ENCODE measurements around the gene PDXP.

Gene PDXP

GRCh38 chr22:37660709-37661045 lies 2.2 kb downstream of the PDXP start:
- H3K9ac ChIP-seq (ENCODE audit: low read depth in 1 of 2, low read length in 2 of 2) = peak overlapping the region in 1 of 2 donors; percentile 84
- peaks cover 4 to 10% of the 10 kb centered on the region in 2 donors for H3K36me3 ChIP-seq (ENCODE audit: control insufficient read depth in 2 of 2, insufficient read depth in 2 of 2, low read length in 2 of 2)
- H3K9me3 ChIP-seq (ENCODE audit: control insufficient read depth in 2 of 2, low read length in 2 of 2) = no peaks in the 10 kb centered on the region
- peak overlapping the region; percentile 85 to 91 for H3K27ac ChIP-seq (ENCODE audit: low read depth in 2 of 2, low read length in 2 of 2)
- H3K27me3 ChIP-seq (ENCODE audit: control insufficient read depth in 2 of 2, insufficient read depth in 2 of 2, low read length in 2 of 2) = no peaks in the 10 kb centered on the region
- peaks cover 39 to 49% of the 10 kb centered on the region in 2 donors for H3K4me1 ChIP-seq (ENCODE audit: control insufficient read depth in 2 of 2, insufficient read depth in 2 of 2, low read length in 2 of 2)
- peak overlapping the region; percentile 79 for H3K4me3 ChIP-seq (ENCODE audit: low read length in 2 of 2)

GRCh38 chr22:37661160-37661924 lies 2.8 kb downstream of the PDXP start:
- no peaks in the 10 kb centered on the region for H3K9me3 ChIP-seq (ENCODE audit: control insufficient read depth in 2 of 2, low read length in 2 of 2)
- peak overlapping the region in 1 of 2 donors; percentile 84 for H3K9ac ChIP-seq (ENCODE audit: low read depth in 1 of 2, low read length in 2 of 2)
- peaks cover 10 to 16% of the 10 kb centered on the region in 2 donors for H3K36me3 ChIP-seq (ENCODE audit: control insufficient read depth in 2 of 2, insufficient read depth in 2 of 2, low read length in 2 of 2)
- no peaks in the 10 kb centered on the region for H3K27me3 ChIP-seq (ENCODE audit: control insufficient read depth in 2 of 2, insufficient read depth in 2 of 2, low read length in 2 of 2)
- H3K4me1 ChIP-seq (ENCODE audit: control insufficient read depth in 2 of 2, insufficient read depth in 2 of 2, low read length in 2 of 2) = peaks cover 39 to 49% of the 10 kb centered on the region in 2 donors
- peak overlapping the region; percentile 85 to 91 for H3K27ac ChIP-seq (ENCODE audit: low read depth in 2 of 2, low read length in 2 of 2)
- H3K4me3 ChIP-seq (ENCODE audit: low read length in 2 of 2) = peak overlapping the region; percentile 79

GRCh38 chr22:37662039-37662438 lies 3.5 kb downstream of the PDXP start:
- H3K9ac ChIP-seq (ENCODE audit: low read depth in 1 of 2, low read length in 2 of 2) = no peak overlapping the region
- H3K4me3 ChIP-seq (ENCODE audit: low read length in 2 of 2) = no peak overlapping the region
- peaks cover 39 to 49% of the 10 kb centered on the region in 2 donors for H3K4me1 ChIP-seq (ENCODE audit: control insufficient read depth in 2 of 2, insufficient read depth in 2 of 2, low read length in 2 of 2)
- H3K27me3 ChIP-seq (ENCODE audit: control insufficient read depth in 2 of 2, insufficient read depth in 2 of 2, low read length in 2 of 2) = no peaks in the 10 kb centered on the region
- peak overlapping the region; percentile 4 to 16 for H3K27ac ChIP-seq (ENCODE audit: low read depth in 2 of 2, low read length in 2 of 2)
- peaks cover 13 to 23% of the 10 kb centered on the region in 2 donors for H3K36me3 ChIP-seq (ENCODE audit: control insufficient read depth in 2 of 2, insufficient read depth in 2 of 2, low read length in 2 of 2)
- H3K9me3 ChIP-seq (ENCODE audit: control insufficient read depth in 2 of 2, low read length in 2 of 2) = no peaks in the 10 kb centered on the region

- Histone ChIP-seq H3K36me3 (ENCODE audit: control insufficient read depth in 2 of 2, insufficient read depth in 2 of 2, low read length in 2 of 2) (peaks cover 13 to 23% of the 10 kb centered on the region in 2 donors), H3K27ac (ENCODE audit: low read depth in 2 of 2, low read length in 2 of 2) (peak overlapping the region; percentile 17 to 32), H3K4me1 (ENCODE audit: control insufficient read depth in 2 of 2, insufficient read depth in 2 of 2, low read length in 2 of 2) (peaks cover 34 to 41% of the 10 kb centered on the region in 2 donors), H3K9me3 (ENCODE audit: control insufficient read depth in 2 of 2, low read length in 2 of 2) (no peaks in the 10 kb centered on the region), H3K4me3 (ENCODE audit: low read length in 2 of 2) (no peak overlapping the region), H3K27me3 (ENCODE audit: control insufficient read depth in 2 of 2, insufficient read depth in 2 of 2, low read length in 2 of 2) (no peaks in the 10 kb centered on the region), H3K9ac (ENCODE audit: low read depth in 1 of 2, low read length in 2 of 2) (no peak overlapping the region)
Observed at GRCh38 chr22:37663521-37664140, 5.1 kb downstream of the PDXP start.

GRCh38 chr22:37664249-37665101 lies 6.0 kb downstream of the PDXP start:
- Histone ChIP-seq H3K4me3 (ENCODE audit: low read length in 2 of 2) (no peak overlapping the region), H3K36me3 (ENCODE audit: control insufficient read depth in 2 of 2, insufficient read depth in 2 of 2, low read length in 2 of 2) (peaks cover 13 to 23% of the 10 kb centered on the region in 2 donors), H3K4me1 (ENCODE audit: control insufficient read depth in 2 of 2, insufficient read depth in 2 of 2, low read length in 2 of 2) (peaks cover 32 to 37% of the 10 kb centered on the region in 2 donors), H3K9me3 (ENCODE audit: control insufficient read depth in 2 of 2, low read length in 2 of 2) (no peaks in the 10 kb centered on the region), H3K27ac (ENCODE audit: low read depth in 2 of 2, low read length in 2 of 2) (peak overlapping the region; percentile 12 to 52), H3K27me3 (ENCODE audit: control insufficient read depth in 2 of 2, insufficient read depth in 2 of 2, low read length in 2 of 2) (no peaks in the 10 kb centered on the region), H3K9ac (ENCODE audit: low read depth in 1 of 2, low read length in 2 of 2) (no peak overlapping the region)

GRCh38 chr22:37665487-37665886 lies 7.0 kb downstream of the PDXP start:
- no peaks in the 10 kb centered on the region for H3K9me3 ChIP-seq (ENCODE audit: control insufficient read depth in 2 of 2, low read length in 2 of 2)
- H3K27ac ChIP-seq (ENCODE audit: low read depth in 2 of 2, low read length in 2 of 2) = no peak overlapping the region
- no peak overlapping the region for H3K9ac ChIP-seq (ENCODE audit: low read depth in 1 of 2, low read length in 2 of 2)
- peaks cover 13 to 21% of the 10 kb centered on the region in 2 donors for H3K36me3 ChIP-seq (ENCODE audit: control insufficient read depth in 2 of 2, insufficient read depth in 2 of 2, low read length in 2 of 2)
- peaks cover 22 to 27% of the 10 kb centered on the region in 2 donors for H3K4me1 ChIP-seq (ENCODE audit: control insufficient read depth in 2 of 2, insufficient read depth in 2 of 2, low read length in 2 of 2)
- no peak overlapping the region for H3K4me3 ChIP-seq (ENCODE audit: low read length in 2 of 2)
- H3K27me3 ChIP-seq (ENCODE audit: control insufficient read depth in 2 of 2, insufficient read depth in 2 of 2, low read length in 2 of 2) = no peaks in the 10 kb centered on the region

- H3K4me3 ChIP-seq (ENCODE audit: low read length in 2 of 2) = no peak overlapping the region
- no peak overlapping the region for H3K9ac ChIP-seq (ENCODE audit: low read depth in 1 of 2, low read length in 2 of 2)
- H3K27me3 ChIP-seq (ENCODE audit: control insufficient read depth in 2 of 2, insufficient read depth in 2 of 2, low read length in 2 of 2) = no peaks in the 10 kb centered on the region
- H3K4me1 ChIP-seq (ENCODE audit: control insufficient read depth in 2 of 2, insufficient read depth in 2 of 2, low read length in 2 of 2) = peaks cover 18 to 19% of the 10 kb centered on the region in 2 donors
- peaks cover 13 to 20% of the 10 kb centered on the region in 2 donors for H3K36me3 ChIP-seq (ENCODE audit: control insufficient read depth in 2 of 2, insufficient read depth in 2 of 2, low read length in 2 of 2)
- H3K27ac ChIP-seq (ENCODE audit: low read depth in 2 of 2, low read length in 2 of 2) = no peak overlapping the region
- no peaks in the 10 kb centered on the region for H3K9me3 ChIP-seq (ENCODE audit: control insufficient read depth in 2 of 2, low read length in 2 of 2)
Observed at GRCh38 chr22:37669586-37669985, 11.1 kb downstream of the PDXP start.

- H3K36me3 ChIP-seq (ENCODE audit: control insufficient read depth in 2 of 2, insufficient read depth in 2 of 2, low read length in 2 of 2) = no peaks in the 10 kb centered on the region
- H3K9ac ChIP-seq (ENCODE audit: low read depth in 1 of 2, low read length in 2 of 2) = peak overlapping the region in 1 of 2 donors; percentile 5
- peak overlapping the region in 1 of 2 donors; percentile 38 for H3K27ac ChIP-seq (ENCODE audit: low read depth in 2 of 2, low read length in 2 of 2)
- no peaks in the 10 kb centered on the region for H3K27me3 ChIP-seq (ENCODE audit: control insufficient read depth in 2 of 2, insufficient read depth in 2 of 2, low read length in 2 of 2)
- H3K4me3 ChIP-seq (ENCODE audit: low read length in 2 of 2) = no peak overlapping the region
- H3K9me3 ChIP-seq (ENCODE audit: control insufficient read depth in 2 of 2, low read length in 2 of 2) = no peaks in the 10 kb centered on the region
- H3K4me1 ChIP-seq (ENCODE audit: control insufficient read depth in 2 of 2, insufficient read depth in 2 of 2, low read length in 2 of 2) = peaks cover 36 to 38% of the 10 kb centered on the region in 2 donors
Observed at GRCh38 chr22:37672206-37672919, 13.8 kb downstream of the PDXP start.

- Histone ChIP-seq H3K36me3 (ENCODE audit: control insufficient read depth in 2 of 2, insufficient read depth in 2 of 2, low read length in 2 of 2) (no peaks in the 10 kb centered on the region), H3K4me3 (ENCODE audit: low read length in 2 of 2) (no peak overlapping the region), H3K9me3 (ENCODE audit: control insufficient read depth in 2 of 2, low read length in 2 of 2) (no peaks in the 10 kb centered on the region), H3K27me3 (ENCODE audit: control insufficient read depth in 2 of 2, insufficient read depth in 2 of 2, low read length in 2 of 2) (no peaks in the 10 kb centered on the region), H3K9ac (ENCODE audit: low read depth in 1 of 2, low read length in 2 of 2) (peak overlapping the region in 1 of 2 donors; percentile 5), H3K27ac (ENCODE audit: low read depth in 2 of 2, low read length in 2 of 2) (peak overlapping the region in 1 of 2 donors; percentile 38), H3K4me1 (ENCODE audit: control insufficient read depth in 2 of 2, insufficient read depth in 2 of 2, low read length in 2 of 2) (peaks cover 37 to 38% of the 10 kb centered on the region in 2 donors)
Observed at GRCh38 chr22:37672920-37673455, 14.5 kb downstream of the PDXP start.
